Cardiac fibroblast (primary cell): ENCODE measurements around the gene DCAF12.

Experiments used
- DNase-seq, 2 donors: peaks; one replicate each; pipeline versions ENCODE4 v3.0.0 to v3.0.0-alpha.2; 2010; ENCODE audit warnings: low read depth in 2 of 2
- H3K4me3 ChIP-seq, 2 donors: replicated peaks in 1 of 2; 1 replicate in 1 of 2; 2 replicates in 1 of 2; pipeline ENCODE4 v1.5.1; 2011; ENCODE audit warnings: low read depth in 2 of 2, low read length in 2 of 2, mild to moderate bottlenecking in 2 of 2, moderate library complexity in 1 of 2
- CTCF ChIP-seq: IDR thresholded peaks from one replicate; pipeline ENCODE4 v1.5.1; 2011; ENCODE audit warnings: low read depth, mild to moderate bottlenecking, low read length, inconsistent platforms

DCAF12 gene

GRCh38 chr9:34158362-34158869 is 31.9 kb upstream of the DCAF12 start:
- peak; percentile 79 to 91 for DNase-seq
- H3K4me3 ChIP-seq = no peak overlapping the region
- TF ChIP-seq CTCF = no peak

- TF ChIP-seq CTCF = no peak
- no peak overlapping the region for H3K4me3 ChIP-seq
- DNase-seq = no peak
Measured at GRCh38 chr9:34157898-34158297, 31.4 kb upstream of the DCAF12 start.

- peak in 1 of 2 donors; percentile 12 for DNase-seq
- no peak overlapping the region for H3K4me3 ChIP-seq
- TF ChIP-seq CTCF = no peak
Measured at GRCh38 chr9:34157318-34157717, 30.8 kb upstream of the DCAF12 start.

- DNase-seq = no peak
- H3K4me3 ChIP-seq = no peak overlapping the region
- no peak for TF ChIP-seq CTCF
Measured at GRCh38 chr9:34154057-34154456, 27.6 kb upstream of the DCAF12 start.

GRCh38 chr9:34151398-34151797 is 24.9 kb upstream of the DCAF12 start:
- H3K4me3 ChIP-seq = no peak overlapping the region
- DNase-seq = no peak
- no peak for TF ChIP-seq CTCF

GRCh38 chr9:34145165-34145564 is 18.7 kb upstream of the DCAF12 start:
- TF ChIP-seq CTCF = no peak
- H3K4me3 ChIP-seq = no peak overlapping the region
- peak; percentile 15 to 31 for DNase-seq

- no peak for TF ChIP-seq CTCF
- H3K4me3 ChIP-seq = no peak overlapping the region
- DNase-seq = peak in 1 of 2 donors; percentile 5
Measured at GRCh38 chr9:34143116-34143515, 16.6 kb upstream of the DCAF12 start.
